GM23338 (cell line): ENCODE results near the gene RNF167. TPM values are rescaled to one million over a fixed set of nuclear protein-coding genes. Genes with fewer than 3 reads are reported as not detected.
A peak's percentile ranks its signal among the peaks of the same experiment; 100 is the strongest.

Experiments used
- ATAC-seq: fragments of 200-7000 bp; cut with Tn5 transposase; 3 replicates; pipeline ENCODE4 v1.9.1; 2020
- DNase-seq: peaks from one replicate; pipeline ENCODE4 v3.0.0-alpha.2; 2015; ENCODE audit warnings: low spot score
- H2AFZ ChIP-seq: fragments of 200-600 bp; sonication (generic); 2 replicates; pipeline ENCODE4 v1.8.0; 2016; ENCODE audit warnings: antibody characterized with exemption, mild to moderate bottlenecking, moderate library complexity
- H3F3A ChIP-seq: fragments of 200-600 bp; sonication (generic); replicated peaks from 2 replicates; pipeline ENCODE4 v1.8.0; 2017; ENCODE audit warnings: antibody characterized with exemption, mixed run types, low read depth
- H3K27ac ChIP-seq: fragments of 200-600 bp; sonication (generic); 2 replicates; pipeline ENCODE4 v1.6.1; 2016; ENCODE audit warnings: low read depth
- H3K27me3 ChIP-seq: fragments of 200-600 bp; sonication (generic); 2 replicates; pipeline ENCODE4 v1.8.0; 2016; ENCODE audit warnings: mild to moderate bottlenecking, mixed run types, moderate library complexity; ENCODE audit not compliant: insufficient read depth
- H3K36me3 ChIP-seq: fragments of 200-600 bp; sonication (generic); 2 replicates; pipeline ENCODE4 v1.8.0; 2016; ENCODE audit warnings: mild to moderate bottlenecking; ENCODE audit not compliant: insufficient read depth
- H3K4me1 ChIP-seq: fragments of 200-600 bp; sonication (generic); 2 replicates; pipeline ENCODE4 v1.8.0; 2016; ENCODE audit warnings: mild to moderate bottlenecking, moderate library complexity; ENCODE audit not compliant: insufficient read depth
- H3K4me2 ChIP-seq: fragments of 200-600 bp; sonication (generic); 2 replicates; pipeline ENCODE4 v1.7.1; 2017; ENCODE audit warnings: mixed run types
- H3K4me3 ChIP-seq: fragments of 200-600 bp; sonication (generic); 2 replicates; pipeline ENCODE4 v1.6.1; 2016; ENCODE audit warnings: mixed run types
- H3K79me2 ChIP-seq: fragments of 200-600 bp; sonication (generic); replicated peaks from 2 replicates; pipeline ENCODE4 v1.8.0; 2017; ENCODE audit warnings: mild to moderate bottlenecking; ENCODE audit not compliant: insufficient read depth
- H3K9me2 ChIP-seq: fragments of 200-600 bp; sonication (generic); 2 replicates; pipeline ENCODE4 v1.8.0; 2017; ENCODE audit not compliant: insufficient read depth
- H4K20me1 ChIP-seq: fragments of 200-600 bp; sonication (generic); replicated peaks from 2 replicates; pipeline ENCODE4 v1.8.0; 2017; ENCODE audit warnings: mild to moderate bottlenecking; ENCODE audit not compliant: insufficient read depth
- H3K27ac Mint-ChIP-seq: 2 replicates; pipeline ENCODE4 v1.8.0; 2020; ENCODE audit warnings: inconsistent platforms, mild to moderate bottlenecking, moderate library complexity, mixed read lengths
- H3K27me3 Mint-ChIP-seq: 3 replicates; pipeline ENCODE4 v1.8.0; 2022; ENCODE audit warnings: low read depth, mild to moderate bottlenecking, moderate library complexity, mixed read lengths, inconsistent platforms; ENCODE audit not compliant: insufficient read depth, poor library complexity
- H3K36me3 Mint-ChIP-seq: 3 replicates; pipeline ENCODE4 v1.8.0; 2021; ENCODE audit warnings: low read depth, mild to moderate bottlenecking, inconsistent platforms, moderate library complexity, mixed read lengths
- H3K4me1 Mint-ChIP-seq: 3 replicates; pipeline ENCODE4 v1.8.0; 2020; ENCODE audit warnings: mild to moderate bottlenecking, inconsistent platforms, mixed read lengths
- H3K4me3 Mint-ChIP-seq: 3 replicates; pipeline ENCODE4 v1.8.0; 2021; ENCODE audit warnings: moderate library complexity, mild to moderate bottlenecking, inconsistent platforms, mixed read lengths
- H3K9me3 Mint-ChIP-seq: 3 replicates; pipeline ENCODE4 v1.8.0; 2020; ENCODE audit warnings: moderate library complexity, mild to moderate bottlenecking, inconsistent platforms, mixed read lengths
- CTCF ChIP-seq, 2 experiments: fragments of 200-600 bp in 1 of 2; sonication (generic) in 1 of 2; conservative IDR thresholded peaks; 2 replicates each; pipeline versions ENCODE4 v1.5.1 to v1.6.1; 2016 to 2017; ENCODE audit warnings: antibody characterized with exemption in 2 of 2, low read depth in 2 of 2, mild to moderate bottlenecking in 2 of 2, moderate library complexity in 1 of 2
- EZH2phosphoT487 ChIP-seq: fragments of 200-600 bp; sonication (generic); IDR thresholded peaks from one replicate; pipeline ENCODE4 v1.8.1; 2018; ENCODE audit warnings: antibody characterized with exemption; ENCODE audit not compliant: unreplicated experiment
- JUNB ChIP-seq: IDR thresholded peaks from one replicate; pipeline ENCODE4 v1.6.1; 2016; ENCODE audit warnings: antibody characterized with exemption; ENCODE audit not compliant: unreplicated experiment
- REST ChIP-seq: IDR thresholded peaks from one replicate; pipeline ENCODE4 v1.6.1; 2018; ENCODE audit warnings: antibody characterized with exemption; ENCODE audit not compliant: unreplicated experiment
- ZNF114 ChIP-seq: fragments of 250-450 bp; sonication (Bioruptor Pico); IDR thresholded peaks from 2 replicates; pipeline ENCODE4 v1.5.0; 2020; ENCODE audit warnings: mild to moderate bottlenecking, moderate library complexity
- ZNF462 ChIP-seq: fragments of 250-450 bp; sonication (Bioruptor Pico); IDR thresholded peaks from 2 replicates; pipeline ENCODE4 v1.5.0; 2020; ENCODE audit warnings: mild to moderate bottlenecking, moderate library complexity
- polyA plus RNA-seq: library from polyadenylated mRNA; unstranded; fragments of >200 nt; fragmentation: Nextera tagmentation; extraction: Ambion mirVana; gene quantifications from 2 replicates; pipeline ENCODE4 v1.2.1, GENCODE V29; 2016
- total RNA-seq: library from RNA; depleted of rRNA; stranded (reverse); fragments of >200 nt; shearing (Covaris generic); gene quantifications from 2 replicates; pipeline ENCODE4 v1.2.3, GENCODE V29; 2014

The RNF167 gene
- total and polyA plus RNA-seq, 2 experiments from 2014 or later, result 61.2 to 84.4 TPM

- TF ChIP-seq ZNF462 (CRISPR knock-in tag), result no peak
Observed at GRCh38 chr17:4938069-4938491, 2.0 kb upstream of the RNF167 start (continued).

- Mint-ChIP-seq H3K27ac (peak overlapping the region; percentile 94), H3K4me3 (peak overlapping the region; percentile 92), H3K9me3 (no peaks in the 10 kb centered on the region), H3K4me1 (peaks cover 32% of the 10 kb centered on the region), H3K27me3 (peaks cover 13% of the 10 kb centered on the region), H3K36me3 (peaks cover 69% of the 10 kb centered on the region)
- 0 out of 2 replicates have a peak overlapping the region, but pooled peaks have one; percentile 26 for H2AFZ ChIP-seq
- ATAC-seq (no peak; the same call in 1 of the 3 replicates), DNase-seq (no peak)
- H3K27ac ChIP-seq, result peak overlapping the region; percentile 84
- peak overlapping the region; percentile 100 for H3K4me2 ChIP-seq
- no peaks in the 10 kb centered on the region for H3K27me3 ChIP-seq
- H3F3A ChIP-seq, result peaks cover 35% of the 10 kb centered on the region
- peaks cover 34% of the 10 kb centered on the region for H3K79me2 ChIP-seq
- H3K4me1 ChIP-seq, result peaks cover 16% of the 10 kb centered on the region
- H3K4me3 ChIP-seq, result peak overlapping the region; percentile 78
- H3K9me2 ChIP-seq, result no peaks in the 10 kb centered on the region
- H3K36me3 ChIP-seq, result peaks cover 5% of the 10 kb centered on the region; the same call in 1 of the 2 replicates
- peaks cover 18% of the 10 kb centered on the region; the same call in 1 of the 2 replicates for H4K20me1 ChIP-seq
- TF ChIP-seq EZH2phosphoT487, result no peak
- TF ChIP-seq ZNF114 (CRISPR knock-in tag), result no peak
- no peak for TF ChIP-seq REST
- no peak for TF ChIP-seq CTCF (conservative IDR thresholded peaks at IDR 0.05; ENCODE audit: low read depth in 2 of 2)
- no peak for TF ChIP-seq JUNB
Observed at GRCh38 chr17:4938688-4939545, 1.2 kb upstream of the RNF167 start.
